A549 (cell line): ENCODE results near the gene PARD3B. TPM values are rescaled to one million over a fixed set of nuclear protein-coding genes. Genes with fewer than 3 reads are reported as not detected.

Source experiments
- ATAC-seq, 2 experiments: fragments of 200-7000 bp in 1 of 2; fragments of >200 bp in 1 of 2; cut with Nextera tagmentation in 1 of 2; cut with Tn5 transposase in 1 of 2; 3 replicates each; pipeline versions ENCODE4 v1.8.0 to v1.9.1; 2018 to 2020; ENCODE audit warnings: mild to moderate bottlenecking in 1 of 2, moderate library complexity in 1 of 2
- CTCF ChIA-PET: fragments of 300-600 bp; sonication (Branson Sonifier 250); formaldehyde crosslinking; extraction: SDS; loops from one replicate; lab custom pipeline; 2021; ENCODE audit warnings: antibody characterized with exemption, inconsistent platforms; lab: Yijun Ruan, JAX
- POLR2A ChIA-PET: fragments of 350-600 bp; formaldehyde crosslinking; extraction: SDS; loops from one replicate; lab custom pipeline; 2021; ENCODE audit warnings: antibody characterized with exemption, inconsistent platforms; lab: Yijun Ruan, JAX
- DNase-seq, 2 experiments: peaks; one replicate each; pipeline versions ENCODE4 v3.0.0 to v3.0.0-alpha.2; 2011 to 2016; ENCODE audit warnings: low read depth in 1 of 2, low spot score in 1 of 2
- FAIRE-seq: peaks from 2 replicates; lab custom pipeline; 2011; peaks lifted over from hg19 to GRCh38; lab: Jason Lieb, UNC
- H3K27ac ChIP-seq, 2 experiments: fragments of >200 bp; sonication (Bioruptor Twin); formaldehyde crosslinking; 3 replicates each; pipeline ENCODE4 v1.5.1; 2016 to 2017
- H3K4me1 ChIP-seq: fragments of >200 bp; sonication (Bioruptor Twin); formaldehyde crosslinking; 3 replicates; pipeline ENCODE4 v1.6.1; 2016
- H3K4me2 ChIP-seq: fragments of >200 bp; sonication (Bioruptor Twin); formaldehyde crosslinking; 3 replicates; pipeline ENCODE4 v1.6.1; 2016
- H3K4me3 ChIP-seq: fragments of >200 bp; sonication (Bioruptor Twin); formaldehyde crosslinking; 3 replicates; pipeline ENCODE4 v1.5.1; 2016
- H3K9me3 ChIP-seq: fragments of >200 bp; sonication (Bioruptor Twin); formaldehyde crosslinking; 3 replicates; pipeline ENCODE4 v1.6.1; 2016
- BCL3 ChIP-seq: fragments of >200 bp; sonication (Bioruptor Twin); formaldehyde crosslinking; IDR thresholded peaks from 3 replicates; pipeline ENCODE4 v1.6.1; 2016
- CBX2 ChIP-seq: fragments of 200-600 bp; sonication (generic); IDR thresholded peaks from 2 replicates; pipeline ENCODE4 v1.6.1; 2016; ENCODE audit warnings: low read depth, mild to moderate bottlenecking, borderline replicate concordance
- CEBPB ChIP-seq, 2 experiments: fragments of >200 bp in 1 of 2; sonication (Bioruptor Twin) in 1 of 2; formaldehyde crosslinking in 1 of 2; IDR thresholded peaks; 2 replicates each; pipeline ENCODE4 v1.6.1; 2012 to 2016
- EP300 ChIP-seq, 2 experiments: fragments of >200 bp; sonication (Bioruptor Twin); formaldehyde crosslinking; IDR thresholded peaks; 2 replicates in 1 of 2; 3 replicates in 1 of 2; pipeline ENCODE4 v1.6.1; 2016 to 2017
- FOSL2 ChIP-seq, 2 experiments: fragments of 450-650 bp in 1 of 2; fragments of >200 bp in 1 of 2; sonication (Bioruptor Twin) in 1 of 2; formaldehyde crosslinking; IDR thresholded peaks; 2 replicates each; pipeline versions ENCODE4 v1.5.0 to v1.6.1; 2016 to 2020; ENCODE audit warnings: mild to moderate bottlenecking in 1 of 2, moderate library complexity in 1 of 2
- HES2 ChIP-seq: fragments of >200 bp; sonication (Bioruptor Twin); formaldehyde crosslinking; IDR thresholded peaks from 2 replicates; pipeline ENCODE4 v1.6.1; 2016
- HOXB13 ChIP-seq: fragments of 250-450 bp; sonication (Bioruptor Pico); IDR thresholded peaks from 2 replicates; pipeline ENCODE4 v1.5.0; 2020; ENCODE audit warnings: low read depth, mild to moderate bottlenecking, moderate library complexity
- JUN ChIP-seq, 2 experiments: fragments of >200 bp; sonication (Bioruptor Twin); formaldehyde crosslinking; IDR thresholded peaks; 2 replicates in 1 of 2; 3 replicates in 1 of 2; pipeline ENCODE4 v1.6.1; 2016 to 2017
- KDM5A ChIP-seq: fragments of 200-600 bp; sonication (generic); IDR thresholded peaks from 2 replicates; pipeline ENCODE4 v1.6.1; 2016; ENCODE audit warnings: antibody characterized with exemption, mild to moderate bottlenecking
- MAFK ChIP-seq: fragments of 450-650 bp; IDR thresholded peaks from 2 replicates; pipeline ENCODE4 v1.6.1; 2014; ENCODE audit not compliant: partially characterized antibody
- MAX ChIP-seq: IDR thresholded peaks from 2 replicates; pipeline ENCODE4 v1.6.1; 2012
- MYC ChIP-seq: IDR thresholded peaks from 2 replicates; pipeline ENCODE4 v1.6.1; 2012; ENCODE audit warnings: mild to moderate bottlenecking, inconsistent platforms, low read length, improper control_type of control experiment, borderline replicate concordance
- RARB ChIP-seq: fragments of 250-450 bp; sonication (Bioruptor Pico); IDR thresholded peaks from 2 replicates; pipeline ENCODE4 v1.8.0; 2021; ENCODE audit warnings: mild to moderate bottlenecking, moderate library complexity
- SMC3 ChIP-seq: fragments of >200 bp; sonication (Bioruptor Twin); formaldehyde crosslinking; IDR thresholded peaks from 3 replicates; pipeline ENCODE4 v1.6.1; 2018; ENCODE audit warnings: inconsistent platforms
- ZFP36 ChIP-seq: fragments of 450-650 bp; IDR thresholded peaks from 2 replicates; pipeline ENCODE4 v1.6.1; 2014; ENCODE audit warnings: borderline replicate concordance; ENCODE audit not compliant: partially characterized antibody
- WGBS: methylation state at CpG from one replicate; pipeline ENCODE4 v1.1.6; 2017; ENCODE audit errors: missing lambda C conversion rate; 5-methylcytosine and 5-hydroxymethylcytosine counted together
- polyA plus RNA-seq, 4 experiments: library from polyadenylated mRNA; depleted of rRNA in 3 of 4; stranded (reverse); fragments of >200 nt; fragmentation: RNase III in 1 of 4; extraction: RNeasy Plus Mini Kit Qiagen cat#74134 plus additional on column Dnase treatment in 1 of 4; gene quantifications; 2 replicates in 3 of 4; 3 replicates in 1 of 4; pipeline ENCODE4 v1.2.3, GENCODE V29; 2011 to 2017

The PARD3B gene
- polyA plus RNA-seq, 2 of the 4 experiments (the other 2 are of a cell fraction), result 1.2 to 2.4 TPM

- POLR2A ChIA-PET, result no interaction called here
- peak overlapping the region; percentile 74 to 83 for H3K27ac ChIP-seq
- no peak for TF ChIP-seq CBX2
- TF ChIP-seq MAFK, result peak; percentile 92
- TF ChIP-seq, all 56 proteins: peak for 1
- no peak overlapping the region for H3K4me3 ChIP-seq
- no peaks in the 10 kb centered on the region for H3K9me3 ChIP-seq
- H3K4me1 ChIP-seq, result peaks cover 33% of the 10 kb centered on the region
- ATAC-seq, result no peak
- CTCF ChIA-PET, result interaction anchor here (1.2 kb wide), 2 partner anchors 28 to 50 kb away, joined by 3 to 4 read pairs; no protein-coding TSS in a partner anchor
- 96% methylated on average over 2 of the region's 2 CpGs for WGBS
- no peak for FAIRE-seq
- H3K4me2 ChIP-seq, result peak overlapping the region; percentile 73
- DNase-seq, result no peak
Measured at GRCh38 chr2:204663816-204664425, 118.6 kb downstream of the PARD3B start.

- no peak for TF ChIP-seq ZFP36
- no peak for TF ChIP-seq SMC3
- TF ChIP-seq CEBPB (IDR thresholded peaks at IDR 0.05), result no peak
- 0 out of 2 replicates have a peak, but pooled peaks have one; percentile 22 for TF ChIP-seq MAX
- peak overlapping the region; percentile 74 to 83 for H3K27ac ChIP-seq
- H3K9me3 ChIP-seq, result no peaks in the 10 kb centered on the region
- CTCF ChIA-PET, result interaction anchor here (1.2 kb wide), 1 partner anchor 27 kb away, joined by 4 read pairs; no protein-coding TSS in a partner anchor
- no peak overlapping the region; the same call in 2 of the 3 replicates for H3K4me3 ChIP-seq
- POLR2A ChIA-PET, result interaction anchor here (0.7 kb wide), 1 partner anchor 119 kb away, joined by 3 read pairs; no protein-coding TSS in a partner anchor
- FAIRE-seq, result no peak
- peak overlapping the region; percentile 73 for H3K4me2 ChIP-seq
- peaks cover 37% of the 10 kb centered on the region for H3K4me1 ChIP-seq
- DNase-seq, result peak; percentile 7 to 63
- 0% methylated on average over 1 of the region's 1 CpG for WGBS
- ATAC-seq, result peak; percentile 80 to 90
Measured at GRCh38 chr2:204664708-204665121, 119.4 kb downstream of the PARD3B start.

- Histone ChIP-seq H3K27ac (peak overlapping the region; percentile 74 to 83), H3K9me3 (no peaks in the 10 kb centered on the region), H3K4me1 (peaks cover 42% of the 10 kb centered on the region), H3K4me2 (peak overlapping the region; percentile 73), H3K4me3 (no peak overlapping the region; the same call in 2 of the 3 replicates)
- ChIA-PET CTCF (interaction anchor here (1.2 kb wide), 1 partner anchor 27 kb away, joined by 4 read pairs; no protein-coding TSS in a partner anchor), POLR2A (interaction anchor here (0.7 kb wide), 1 partner anchor 119 kb away, joined by 3 read pairs; no protein-coding TSS in a partner anchor)
- FAIRE-seq, result peak; percentile 65
- peak; percentile 10 to 67 for DNase-seq
- TF ChIP-seq JUN (IDR thresholded peaks at IDR 0.05) (no peak), MAX (0 out of 2 replicates have a peak, but pooled peaks have one; percentile 10), HES2 (no peak), BCL3 (no peak), SMC3 (no peak), RARB (no peak), MYC (no peak), FOSL2 (IDR thresholded peaks at IDR 0.05) (no peak), FOSL2 (CRISPR knock-in tag; IDR thresholded peaks at IDR 0.05) (peak; percentile 45; the same call in 1 of the 2 replicates), HOXB13 (CRISPR knock-in tag) (no peak)
- WGBS, result 5% methylated on average over 1 of the region's 1 CpG
- peak; percentile 69 to 89; a peak in 5 of 6 replicates for ATAC-seq
Measured at GRCh38 chr2:204665207-204665606, 119.9 kb downstream of the PARD3B start.

GRCh38 chr2:204665771-204666170 lies 120.5 kb downstream of the PARD3B start:
- no peak for DNase-seq
- TF ChIP-seq MYC (no peak), KDM5A (no peak), EP300 (IDR thresholded peaks at IDR 0.05) (no peak), MAX (no peak)
- no peak for ATAC-seq
- Histone ChIP-seq H3K4me2 (peak overlapping the region; percentile 73), H3K9me3 (no peaks in the 10 kb centered on the region), H3K4me3 (no peak overlapping the region), H3K27ac (peak overlapping the region; percentile 74 to 83), H3K4me1 (peaks cover 45% of the 10 kb centered on the region)
- CTCF ChIA-PET, result no interaction called here
- 83% methylated on average over 2 of the region's 2 CpGs for WGBS
- POLR2A ChIA-PET, result no interaction called here
- FAIRE-seq, result no peak
